Measurements from ENCODE around the gene KIF7.
"Not testable (repeated sequence)": the region's sequence is repeated elsewhere in the genome, so short reads cannot be mapped to it uniquely, and the experiment has no call there.

The KIF7 gene

GRCh38 chr15:89621547-89621946 is 33.7 kb downstream of the KIF7 start:
- in situ Hi-C loops (cut with HindIII; ENCODE audit: low sequenced_read_pairs) = no loop called here

- in situ Hi-C loops (cut with HindIII; ENCODE audit: low sequenced_read_pairs) = no loop called here
These were observed 39.0 kb downstream of the KIF7 start for GRCh38 chr15:89616228-89616627.

- in situ Hi-C loops (cut with HindIII; ENCODE audit: low sequenced_read_pairs) = no loop called here
These were observed 40.1 kb downstream of the KIF7 start for GRCh38 chr15:89615135-89615534.

GRCh38 chr15:89614164-89614563 is 41.1 kb downstream of the KIF7 start:
- in situ Hi-C loops (cut with HindIII; ENCODE audit: low sequenced_read_pairs) = no loop called here

- in situ Hi-C loops (cut with HindIII; ENCODE audit: low sequenced_read_pairs) = no loop called here
These were observed 42.2 kb downstream of the KIF7 start for GRCh38 chr15:89613031-89613430.

GRCh38 chr15:89611317-89611716 is 44.0 kb downstream of the KIF7 start:
- in situ Hi-C loops (cut with HindIII; ENCODE audit: low sequenced_read_pairs) = no loop called here

GRCh38 chr15:89599021-89599420 is 56.2 kb downstream of the KIF7 start:
- in situ Hi-C loops (cut with HindIII; ENCODE audit: low sequenced_read_pairs) = no loop called here

GRCh38 chr15:89593018-89593417 is 62.2 kb downstream of the KIF7 start:
- in situ Hi-C loops (cut with HindIII; ENCODE audit: low sequenced_read_pairs) = no loop called here

- in situ Hi-C loops (cut with HindIII; ENCODE audit: low sequenced_read_pairs) = no loop called here
These were observed 63.4 kb downstream of the KIF7 start for GRCh38 chr15:89591834-89592233.

- in situ Hi-C loops (cut with HindIII; ENCODE audit: low sequenced_read_pairs) = no loop called here
These were observed 67.3 kb downstream of the KIF7 start for GRCh38 chr15:89587955-89588354.

- in situ Hi-C loops (cut with HindIII; ENCODE audit: low sequenced_read_pairs) = no loop called here
These were observed 68.6 kb downstream of the KIF7 start for GRCh38 chr15:89586651-89587050.

- in situ Hi-C loops (cut with HindIII; ENCODE audit: low sequenced_read_pairs) = not testable (repeated sequence)
These were observed 74.5 kb downstream of the KIF7 start for GRCh38 chr15:89580747-89581146.

- in situ Hi-C loops (cut with HindIII; ENCODE audit: low sequenced_read_pairs) = no loop called here
These were observed 77.1 kb downstream of the KIF7 start for GRCh38 chr15:89578146-89578545.

Data from endothelial cell of hepatic sinusoid (primary cell).